Spleen (tissue), 7 donors: ENCODE measurements around the gene UST.

Experiments
- CTCF ChIP-seq, 11 experiments: fragments of 200-600 bp in 7 of 11; fragments of 450-650 bp in 4 of 11; sonication (generic) in 4 of 11; IDR thresholded peaks in 8 of 11; conservative IDR thresholded peaks in 3 of 11; 1 replicate in 7 of 11; 2 replicates in 4 of 11; pipeline versions ENCODE4 v1.4.0 to v1.8.0; 2016 to 2021; ENCODE audit warnings: antibody characterized with exemption in 11 of 11, inconsistent platforms in 4 of 11, mild to moderate bottlenecking in 1 of 11
- POLR2A ChIP-seq, 3 donors: fragments of 450-650 bp; IDR thresholded peaks; one replicate each; pipeline ENCODE4 v1.5.1; 2017; ENCODE audit warnings: antibody characterized with exemption in 3 of 3, mild to moderate bottlenecking in 1 of 3
- donor health status: DM: no; HTN: no; CAD: no; lungs with moderate emphysema.
- donor health status: DM: no; HTN: no; CAD: no.
- donor health status: DM: no; HTN: no; CAD: no.

- TF ChIP-seq CTCF (IDR thresholded peaks at IDR 0.05 in 8 of 11, conservative IDR thresholded peaks at IDR 0.05 in 3 of 11) (peak in 3 of 11 experiments; percentile 8 to 14 (median 12)), POLR2A (IDR thresholded peaks at IDR 0.05) (no peak)
Observed at GRCh38 chr6:149045404-149045803, 298.6 kb downstream of the UST start.
